ENCODE data around the gene GDPD4. TPM values are rescaled to one million over a fixed set of nuclear protein-coding genes. Genes with fewer than 3 reads are reported as not detected.

The GDPD4 gene
- total and polyA plus RNA-seq, 9 donors: 0.13 to 0.67 (median 0.25) TPM; not detected in 1

DNA sequence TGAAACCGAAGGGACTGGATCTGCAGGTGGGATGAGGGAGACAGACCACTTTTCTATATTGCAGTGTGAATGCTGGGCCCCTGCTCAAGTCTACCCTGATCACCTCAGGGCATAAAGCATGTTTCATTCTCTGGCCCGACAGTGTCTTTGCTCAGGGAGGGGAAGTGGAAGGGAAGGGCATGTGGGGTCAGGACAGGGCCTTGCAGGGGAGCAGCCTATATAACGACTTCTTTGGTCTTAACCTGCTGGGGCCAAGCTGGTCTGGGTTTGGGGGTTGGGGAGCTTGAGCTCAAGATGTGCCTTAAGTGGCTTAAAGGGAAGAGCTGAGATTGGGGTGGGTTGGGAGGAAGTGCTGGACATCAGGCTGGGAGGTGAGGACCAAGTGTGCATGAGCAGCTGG, 86.4 kb downstream of the GDPD4 start:
- H3K27me3 ChIP-seq (ENCODE audit: control insufficient read depth, insufficient read depth, low read length): no peaks in the 10 kb centered on the region
- no peaks in the 10 kb centered on the region for H3K9me3 ChIP-seq (replicated peaks; ENCODE audit: control insufficient read depth, low read depth, low read length)
- no peak overlapping the region for H3K27ac ChIP-seq (ENCODE audit: low read length)
- H3K36me3 ChIP-seq (ENCODE audit: control insufficient read depth, insufficient read depth, low read length): no peaks in the 10 kb centered on the region
- H3K4me3 ChIP-seq (ENCODE audit: low read length): no peak overlapping the region
- no peak for DNase-seq
- H3K4me1 ChIP-seq (ENCODE audit: control insufficient read depth, insufficient read depth, low read length): no peaks in the 10 kb centered on the region
- WGBS (ENCODE audit: insufficient coverage): 66% methylated on average over 3 of the region's 3 CpGs

DNA sequence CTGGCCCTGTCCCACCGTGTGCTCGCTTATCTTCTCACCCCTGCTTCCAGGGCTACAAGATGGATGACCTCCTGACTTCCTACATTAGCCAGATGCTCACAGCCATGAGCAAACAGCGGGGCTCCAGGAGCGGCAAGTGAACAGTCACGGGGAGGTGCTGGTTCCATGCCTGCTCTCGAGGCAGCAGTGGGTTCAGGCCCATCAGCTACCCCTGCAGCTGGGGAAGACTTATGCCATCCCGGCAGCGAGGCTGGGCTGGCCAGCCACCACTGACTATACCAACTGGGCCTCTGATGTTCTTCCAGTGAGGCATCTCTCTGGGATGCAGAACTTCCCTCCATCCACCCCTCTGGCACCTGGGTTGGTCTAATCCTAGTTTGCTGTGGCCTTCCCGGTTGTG, 86.9 kb downstream of the GDPD4 start:
- Histone ChIP-seq H3K4me3 (ENCODE audit: low read length) (no peak overlapping the region), H3K27me3 (ENCODE audit: control insufficient read depth, insufficient read depth, low read length) (no peaks in the 10 kb centered on the region), H3K36me3 (ENCODE audit: control insufficient read depth, insufficient read depth, low read length) (no peaks in the 10 kb centered on the region), H3K9me3 (replicated peaks; ENCODE audit: control insufficient read depth, low read depth, low read length) (no peaks in the 10 kb centered on the region), H3K27ac (ENCODE audit: low read length) (no peak overlapping the region), H3K4me1 (ENCODE audit: control insufficient read depth, insufficient read depth, low read length) (no peaks in the 10 kb centered on the region)
- WGBS (ENCODE audit: insufficient coverage): 90% methylated on average over 8 of the region's 9 CpGs
- no peak for DNase-seq

DNA sequence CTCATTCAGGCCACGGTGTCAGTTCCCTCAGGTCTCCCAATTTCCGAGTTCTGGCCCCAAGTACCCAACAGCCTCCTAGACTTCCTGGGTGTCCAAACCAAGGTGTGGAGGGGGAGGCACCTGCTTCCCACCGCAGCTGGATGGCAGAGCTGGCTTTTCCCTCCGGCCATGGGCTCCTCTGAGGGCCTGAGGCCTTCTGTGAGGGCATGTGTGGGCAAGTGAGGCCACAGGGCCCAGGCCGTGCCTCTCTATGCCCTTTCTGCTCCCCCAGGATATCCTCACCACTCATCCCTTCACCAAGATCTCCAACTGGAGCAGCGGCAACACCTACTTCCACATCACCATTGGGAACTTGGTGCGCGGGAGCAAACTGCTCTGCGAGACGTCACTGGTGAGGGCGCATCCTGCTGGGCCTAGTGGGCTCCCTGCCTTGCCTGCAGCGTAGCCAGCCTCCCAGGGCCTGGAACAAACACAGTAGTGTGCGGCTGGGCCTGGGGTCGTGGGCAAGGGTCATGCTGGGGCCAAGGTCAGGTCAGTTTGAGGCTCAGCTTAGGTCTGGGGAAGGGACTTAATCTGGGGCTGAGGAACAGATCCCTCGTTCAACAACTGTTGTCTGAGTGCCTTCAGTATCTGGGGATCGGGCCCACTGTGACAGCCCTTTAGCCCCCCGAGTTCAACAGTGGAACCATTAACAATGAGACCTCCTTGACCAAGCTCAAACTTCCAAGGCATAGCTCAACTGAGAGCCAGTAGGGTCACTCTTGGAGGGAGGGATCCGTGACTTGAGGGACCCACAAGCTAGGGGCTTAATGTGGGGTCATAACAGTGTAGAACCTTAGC, 87.7 kb downstream of the GDPD4 start:
- Histone ChIP-seq H3K4me1 (ENCODE audit: control insufficient read depth, insufficient read depth, low read length) (no peaks in the 10 kb centered on the region), H3K36me3 (ENCODE audit: control insufficient read depth, insufficient read depth, low read length) (no peaks in the 10 kb centered on the region), H3K9me3 (replicated peaks; ENCODE audit: control insufficient read depth, low read depth, low read length) (no peaks in the 10 kb centered on the region), H3K27ac (ENCODE audit: low read length) (no peak overlapping the region), H3K4me3 (ENCODE audit: low read length) (no peak overlapping the region), H3K27me3 (ENCODE audit: control insufficient read depth, insufficient read depth, low read length) (no peaks in the 10 kb centered on the region)
- 76% methylated on average over 12 of the region's 18 CpGs for WGBS (ENCODE audit: insufficient coverage)
- DNase-seq: no peak

- Histone ChIP-seq H3K27ac (ENCODE audit: low read length) (no peak overlapping the region), H3K4me3 (ENCODE audit: low read length) (no peak overlapping the region), H3K9me3 (replicated peaks; ENCODE audit: control insufficient read depth, low read depth, low read length) (no peaks in the 10 kb centered on the region), H3K4me1 (ENCODE audit: control insufficient read depth, insufficient read depth, low read length) (peaks cover 4% of the 10 kb centered on the region), H3K36me3 (ENCODE audit: control insufficient read depth, insufficient read depth, low read length) (no peaks in the 10 kb centered on the region), H3K27me3 (ENCODE audit: control insufficient read depth, insufficient read depth, low read length) (no peaks in the 10 kb centered on the region)
- WGBS (ENCODE audit: insufficient coverage): 86% methylated on average over 13 of the region's 13 CpGs
- DNase-seq: no peak
These were observed 88.4 kb downstream of the GDPD4 start for GRCh38 chr11:77213029-77213579.

DNA sequence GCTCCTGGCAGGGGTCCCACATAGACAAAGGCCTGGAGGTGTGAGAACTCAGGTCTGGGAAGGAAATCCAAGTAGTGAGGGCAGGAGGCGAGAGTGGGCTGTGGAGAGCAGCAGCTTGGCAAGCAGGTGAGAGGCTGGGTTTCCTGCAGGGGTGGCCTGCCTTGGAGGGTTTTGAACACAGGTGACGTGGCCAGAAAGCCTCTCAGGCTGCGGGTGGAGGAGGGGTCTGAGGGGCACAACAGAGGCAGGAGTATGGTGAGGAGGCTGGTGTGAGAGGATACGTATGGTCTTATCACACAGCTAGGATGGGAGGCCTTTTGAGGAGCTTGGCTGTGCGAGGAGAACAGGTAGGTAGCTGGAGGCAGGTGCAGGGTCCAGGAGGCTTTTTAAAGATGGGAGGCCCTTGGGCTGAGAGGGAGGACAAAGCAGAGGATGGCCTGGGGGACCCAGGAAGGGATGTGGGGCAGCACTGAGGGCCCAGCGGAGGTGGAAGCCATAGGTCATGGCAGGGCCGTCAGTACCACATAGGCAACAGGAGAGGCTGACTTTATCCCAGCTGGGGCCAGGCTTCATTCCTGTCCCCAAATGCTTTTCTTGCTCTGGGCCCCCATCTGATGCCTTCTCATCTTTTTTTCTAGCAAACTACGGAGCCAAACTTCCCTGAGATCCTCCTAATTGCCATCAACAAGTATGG, 89.0 kb downstream of the GDPD4 start:
- no peak overlapping the region for H3K4me3 ChIP-seq (ENCODE audit: low read length)
- no peak overlapping the region for H3K27ac ChIP-seq (ENCODE audit: low read length)
- DNase-seq: no peak
- peaks cover 8% of the 10 kb centered on the region for H3K4me1 ChIP-seq (ENCODE audit: control insufficient read depth, insufficient read depth, low read length)
- H3K27me3 ChIP-seq (ENCODE audit: control insufficient read depth, insufficient read depth, low read length): no peaks in the 10 kb centered on the region
- no peaks in the 10 kb centered on the region for H3K9me3 ChIP-seq (replicated peaks; ENCODE audit: control insufficient read depth, low read depth, low read length)
- 85% methylated on average over 6 of the region's 8 CpGs for WGBS (ENCODE audit: insufficient coverage)
- no peaks in the 10 kb centered on the region for H3K36me3 ChIP-seq (ENCODE audit: control insufficient read depth, insufficient read depth, low read length)

GRCh38 chr11:77211594-77212251, 89.8 kb downstream of the GDPD4 start:
- Histone ChIP-seq H3K27me3 (ENCODE audit: control insufficient read depth, insufficient read depth, low read length) (no peaks in the 10 kb centered on the region), H3K27ac (ENCODE audit: low read length) (no peak overlapping the region), H3K9me3 (replicated peaks; ENCODE audit: control insufficient read depth, low read depth, low read length) (no peaks in the 10 kb centered on the region), H3K4me1 (ENCODE audit: control insufficient read depth, insufficient read depth, low read length) (peaks cover 8% of the 10 kb centered on the region), H3K4me3 (ENCODE audit: low read length) (no peak overlapping the region), H3K36me3 (ENCODE audit: control insufficient read depth, insufficient read depth, low read length) (no peaks in the 10 kb centered on the region)
- no peak for DNase-seq
- 87% methylated on average over 11 of the region's 11 CpGs for WGBS (ENCODE audit: insufficient coverage)

- Histone ChIP-seq H3K4me3 (ENCODE audit: low read length) (no peak overlapping the region), H3K27me3 (ENCODE audit: control insufficient read depth, insufficient read depth, low read length) (no peaks in the 10 kb centered on the region), H3K36me3 (ENCODE audit: control insufficient read depth, insufficient read depth, low read length) (no peaks in the 10 kb centered on the region), H3K27ac (ENCODE audit: low read length) (no peak overlapping the region), H3K4me1 (ENCODE audit: control insufficient read depth, insufficient read depth, low read length) (peaks cover 8% of the 10 kb centered on the region), H3K9me3 (replicated peaks; ENCODE audit: control insufficient read depth, low read depth, low read length) (no peaks in the 10 kb centered on the region)
- WGBS (ENCODE audit: insufficient coverage): 95% methylated on average over 11 of the region's 14 CpGs
- no peak for DNase-seq
These were observed 90.4 kb downstream of the GDPD4 start for GRCh38 chr11:77211040-77211451.

DNA sequence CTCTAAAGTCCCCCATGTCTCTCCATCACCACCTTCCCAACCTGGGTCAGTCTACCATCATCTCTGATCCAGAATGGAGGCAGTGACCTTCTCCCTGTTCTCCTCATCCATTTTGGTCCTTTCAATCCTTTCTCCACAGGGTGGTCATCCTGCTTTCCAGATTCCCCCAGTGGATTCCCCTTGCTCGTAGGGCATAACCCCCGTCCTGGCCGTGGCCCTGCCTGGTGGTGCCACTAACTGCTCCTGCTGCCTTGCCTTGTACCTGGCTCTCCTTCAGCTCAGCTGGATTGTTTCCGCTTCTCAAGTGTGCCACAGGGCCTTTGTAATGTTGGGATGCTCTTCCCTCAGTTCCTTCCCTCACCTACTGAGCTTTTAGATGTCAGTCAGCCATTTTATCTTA, 91.8 kb downstream of the GDPD4 start:
- H3K4me3 ChIP-seq (ENCODE audit: low read length): no peak overlapping the region
- H3K9me3 ChIP-seq (replicated peaks; ENCODE audit: control insufficient read depth, low read depth, low read length): no peaks in the 10 kb centered on the region
- no peaks in the 10 kb centered on the region for H3K27me3 ChIP-seq (ENCODE audit: control insufficient read depth, insufficient read depth, low read length)
- H3K27ac ChIP-seq (ENCODE audit: low read length): no peak overlapping the region
- H3K4me1 ChIP-seq (ENCODE audit: control insufficient read depth, insufficient read depth, low read length): peaks cover 8% of the 10 kb centered on the region
- H3K36me3 ChIP-seq (ENCODE audit: control insufficient read depth, insufficient read depth, low read length): no peaks in the 10 kb centered on the region
- no peak for DNase-seq
- WGBS (ENCODE audit: insufficient coverage): 50% methylated on average over 3 of the region's 4 CpGs

GRCh38 chr11:77208535-77208934, 93.0 kb downstream of the GDPD4 start:
- Histone ChIP-seq H3K9me3 (replicated peaks; ENCODE audit: control insufficient read depth, low read depth, low read length) (no peaks in the 10 kb centered on the region), H3K4me3 (ENCODE audit: low read length) (no peak overlapping the region)
- WGBS (ENCODE audit: insufficient coverage): 82% methylated on average over 8 of the region's 11 CpGs

More at GRCh38 chr11:77208535-77208934, 93.0 kb downstream of the GDPD4 start:
- Histone ChIP-seq H3K4me1 (ENCODE audit: control insufficient read depth, insufficient read depth, low read length) (peaks cover 8% of the 10 kb centered on the region), H3K36me3 (ENCODE audit: control insufficient read depth, insufficient read depth, low read length) (no peaks in the 10 kb centered on the region), H3K27me3 (ENCODE audit: control insufficient read depth, insufficient read depth, low read length) (no peaks in the 10 kb centered on the region), H3K27ac (ENCODE audit: low read length) (no peak overlapping the region)
- no peak for DNase-seq
